BLaER1 treated with 17β-estradiol and CSF1 and Interleukin-3, amounts not matched to agents 10 nM and 100 nM (cell line): ENCODE results near the gene PSAP.

Source experiments
- H3K27ac ChIP-seq, 11 experiments: shearing (Covaris generic); formaldehyde crosslinking; 2 replicates each; pipeline ENCODE4 v1.8.1; 2022
- H3K27me3 ChIP-seq, 11 experiments: shearing (Covaris generic); formaldehyde crosslinking; 2 replicates each; pipeline ENCODE4 v1.8.1; 2022
- H3K36me3 ChIP-seq, 11 experiments: shearing (Covaris generic); formaldehyde crosslinking; 2 replicates each; pipeline ENCODE4 v1.8.1; 2022
- H3K4me1 ChIP-seq, 10 experiments: shearing (Covaris generic); formaldehyde crosslinking; 2 replicates each; pipeline ENCODE4 v1.8.1; 2022
- H3K4me2 ChIP-seq, 11 experiments: shearing (Covaris generic); formaldehyde crosslinking; 2 replicates each; pipeline ENCODE4 v1.8.1; 2022
- H3K4me3 ChIP-seq, 10 experiments: shearing (Covaris generic); formaldehyde crosslinking; 2 replicates each; pipeline ENCODE4 v1.8.1; 2022
- H3K9ac ChIP-seq, 11 experiments: shearing (Covaris generic); formaldehyde crosslinking; 2 replicates each; pipeline ENCODE4 v1.8.1; 2022
- H3K9me3 ChIP-seq, 11 experiments: shearing (Covaris generic); formaldehyde crosslinking; replicated peaks in 1 of 11; 2 replicates each; pipeline ENCODE4 v1.8.1; 2022
- H4K20me1 ChIP-seq, 11 experiments: shearing (Covaris generic); formaldehyde crosslinking; 2 replicates each; pipeline ENCODE4 v1.8.1; 2022
- Cebpa-rat ChIP-seq, 11 experiments: shearing (Covaris generic); IDR thresholded peaks; 2 replicates each; pipeline ENCODE4 v1.8.1; 2022

Gene PSAP

DNA sequence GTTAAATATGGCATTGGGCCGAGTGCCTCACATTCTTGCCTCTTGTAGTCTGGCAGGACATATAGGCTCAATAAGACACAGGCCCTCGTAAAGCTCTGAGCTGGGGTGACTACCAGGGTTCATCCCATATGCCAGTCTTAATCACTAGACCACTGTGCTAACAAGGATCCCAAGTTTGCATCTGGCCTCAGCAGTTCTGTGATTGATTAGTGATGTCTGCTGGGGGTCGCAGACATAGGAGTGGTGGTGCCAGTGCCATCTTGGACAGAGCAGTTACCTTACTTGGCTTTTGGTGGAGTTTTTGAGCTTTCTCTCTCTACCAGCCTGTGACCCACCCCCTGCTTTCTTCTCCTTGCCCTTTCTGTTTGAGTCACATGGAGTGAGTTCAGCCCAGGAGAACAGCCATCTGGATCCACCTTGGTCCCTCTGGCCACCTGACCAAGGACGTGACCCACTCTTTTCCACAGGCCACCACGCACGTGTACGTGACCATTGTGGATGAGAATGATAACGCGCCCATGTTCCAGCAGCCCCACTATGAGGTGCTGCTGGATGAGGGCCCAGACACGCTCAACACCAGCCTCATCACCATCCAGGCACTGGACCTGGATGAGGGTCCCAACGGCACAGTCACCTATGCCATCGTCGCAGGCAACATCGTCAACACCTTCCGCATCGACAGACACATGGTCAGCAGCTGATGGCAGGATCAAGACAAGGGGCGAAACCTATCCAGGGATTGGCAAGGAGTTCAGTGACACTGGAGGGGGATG is 73.7 kb downstream of the PSAP start:
- Histone ChIP-seq H3K9me3 (peaks cover 0 to 12% (median 7%) of the 10 kb centered on the region in 11 experiments; a peak in 14 of 22 replicates), H3K4me2 (peak overlapping the region; percentile 88 to 100 (median 98)), H3K4me1 (peaks cover 48 to 90% (median 77%) of the 10 kb centered on the region in 10 experiments), H3K27ac (peak overlapping the region in 10 of 11 experiments; percentile 76 to 98 (median 94); a peak in 18 of 22 replicates), H3K27me3 (peaks cover 0 to 17% (median 0%) of the 10 kb centered on the region in 11 experiments; a peak in 7 of 22 replicates), H3K9ac (peak overlapping the region in 5 of 11 experiments; percentile 85 to 92 (median 88); a peak in 9 of 22 replicates), H3K36me3 (peaks cover 0 to 4% (median 0%) of the 10 kb centered on the region in 11 experiments; a peak in 1 of 22 replicates), H4K20me1 (peaks cover 0 to 7% (median 0%) of the 10 kb centered on the region in 11 experiments; a peak in 6 of 22 replicates), H3K4me3 (no peak overlapping the region)
- TF ChIP-seq Cebpa-rat (IDR thresholded peaks at IDR 0.05) = no peak

DNA sequence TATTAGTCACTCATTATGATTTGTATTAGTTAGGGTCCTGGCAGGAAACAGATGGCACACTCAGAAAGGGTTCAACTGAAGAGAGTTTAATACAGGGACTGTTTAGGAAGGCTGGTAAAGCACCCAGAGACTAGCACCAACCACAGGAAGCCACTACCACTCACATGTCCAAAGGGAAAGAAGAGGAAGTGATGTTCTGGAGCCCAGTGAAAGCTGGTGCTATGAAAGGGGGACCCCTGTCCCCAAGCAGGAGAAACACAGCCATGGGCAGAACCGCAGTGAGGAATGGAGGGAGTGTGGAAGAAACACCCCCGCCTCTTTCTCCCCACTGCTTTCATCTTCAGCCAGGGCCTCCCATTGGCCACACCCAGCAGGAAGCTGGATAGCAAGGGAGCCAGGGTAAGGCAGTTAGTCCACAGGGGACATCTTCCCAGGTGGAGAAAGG is 74.5 kb downstream of the PSAP start:
- peaks cover 0 to 13% (median 0%) of the 10 kb centered on the region in 11 experiments; a peak in 4 of 22 replicates for H3K36me3 ChIP-seq
- no peak for TF ChIP-seq Cebpa-rat (IDR thresholded peaks at IDR 0.05)
- peaks cover 0 to 16% (median 0%) of the 10 kb centered on the region in 11 experiments; a peak in 8 of 22 replicates for H4K20me1 ChIP-seq
- peak overlapping the region; percentile 63 to 92 (median 85); a peak in 18 of 22 replicates for H3K9ac ChIP-seq
- peaks cover 0 to 12% (median 7%) of the 10 kb centered on the region in 11 experiments; a peak in 14 of 22 replicates for H3K9me3 ChIP-seq
- peaks cover 0 to 17% (median 0%) of the 10 kb centered on the region in 11 experiments; a peak in 7 of 22 replicates for H3K27me3 ChIP-seq
- peaks cover 56 to 90% (median 79%) of the 10 kb centered on the region in 10 experiments for H3K4me1 ChIP-seq
- peak overlapping the region; percentile 73 to 98 (median 93); a peak in 21 of 22 replicates for H3K27ac ChIP-seq
- peak overlapping the region; percentile 88 to 100 (median 98) for H3K4me2 ChIP-seq
- H3K4me3 ChIP-seq = 0 out of 20 replicates have a peak overlapping the region, but pooled peaks of 1 of the 10 experiments have one; percentile 96

DNA sequence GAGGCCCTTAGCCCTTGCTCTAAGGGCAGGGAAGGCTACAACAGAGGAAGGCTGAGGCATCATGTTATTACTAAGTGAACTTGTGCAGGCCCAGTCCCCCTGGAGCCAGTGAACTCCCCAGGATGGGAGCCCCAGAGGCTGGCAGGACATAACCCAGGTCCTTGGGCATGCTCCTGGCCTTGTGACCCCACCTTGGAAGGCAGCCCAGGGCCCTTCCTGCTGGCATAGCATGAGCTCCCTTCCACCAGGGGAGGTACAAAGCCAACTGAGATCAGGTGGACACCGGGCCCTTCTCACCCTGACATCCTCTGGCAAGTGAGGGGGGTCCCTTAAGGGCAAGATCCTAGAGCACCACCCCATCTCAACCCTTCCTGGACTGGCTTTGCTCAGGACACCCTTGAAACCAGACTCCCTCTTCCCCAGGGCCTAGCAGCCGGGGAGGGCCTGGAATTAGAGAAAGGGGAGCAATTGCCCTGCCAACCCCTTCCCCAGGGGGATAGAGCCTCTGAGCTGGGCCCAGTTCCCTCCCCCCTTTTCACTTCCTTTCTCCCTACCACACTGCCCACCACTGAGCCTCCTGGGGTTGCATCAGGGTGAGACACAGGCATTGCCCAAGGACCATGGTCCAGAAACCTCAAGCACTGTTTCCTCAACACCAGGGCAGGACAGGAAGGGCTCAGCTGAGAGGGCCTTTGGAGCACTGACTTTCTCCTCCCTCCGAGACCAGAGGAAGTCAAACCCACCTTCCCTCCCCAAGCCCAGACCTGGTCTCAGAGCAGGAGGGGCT is 75.9 kb downstream of the PSAP start:
- H3K9ac ChIP-seq = peak overlapping the region; percentile 71 to 92 (median 86)
- TF ChIP-seq Cebpa-rat (IDR thresholded peaks at IDR 0.05) = peak; percentile 38 to 98 (median 95); a peak in 19 of 22 replicates
- H4K20me1 ChIP-seq = peaks cover 0 to 30% (median 6%) of the 10 kb centered on the region in 11 experiments; a peak in 8 of 22 replicates
- H3K4me1 ChIP-seq = peaks cover 60 to 94% (median 87%) of the 10 kb centered on the region in 10 experiments
- peaks cover 0 to 12% (median 7%) of the 10 kb centered on the region in 11 experiments; a peak in 14 of 22 replicates for H3K9me3 ChIP-seq
- H3K27me3 ChIP-seq = peaks cover 0 to 17% (median 0%) of the 10 kb centered on the region in 11 experiments; a peak in 7 of 22 replicates
- H3K4me3 ChIP-seq = peak overlapping the region; percentile 6 to 96 (median 86); a peak in 16 of 20 replicates
- peak overlapping the region; percentile 73 to 98 (median 93) for H3K27ac ChIP-seq
- peaks cover 0 to 26% (median 0%) of the 10 kb centered on the region in 11 experiments; a peak in 5 of 22 replicates for H3K36me3 ChIP-seq
- H3K4me2 ChIP-seq = peak overlapping the region; percentile 88 to 100 (median 98)

DNA sequence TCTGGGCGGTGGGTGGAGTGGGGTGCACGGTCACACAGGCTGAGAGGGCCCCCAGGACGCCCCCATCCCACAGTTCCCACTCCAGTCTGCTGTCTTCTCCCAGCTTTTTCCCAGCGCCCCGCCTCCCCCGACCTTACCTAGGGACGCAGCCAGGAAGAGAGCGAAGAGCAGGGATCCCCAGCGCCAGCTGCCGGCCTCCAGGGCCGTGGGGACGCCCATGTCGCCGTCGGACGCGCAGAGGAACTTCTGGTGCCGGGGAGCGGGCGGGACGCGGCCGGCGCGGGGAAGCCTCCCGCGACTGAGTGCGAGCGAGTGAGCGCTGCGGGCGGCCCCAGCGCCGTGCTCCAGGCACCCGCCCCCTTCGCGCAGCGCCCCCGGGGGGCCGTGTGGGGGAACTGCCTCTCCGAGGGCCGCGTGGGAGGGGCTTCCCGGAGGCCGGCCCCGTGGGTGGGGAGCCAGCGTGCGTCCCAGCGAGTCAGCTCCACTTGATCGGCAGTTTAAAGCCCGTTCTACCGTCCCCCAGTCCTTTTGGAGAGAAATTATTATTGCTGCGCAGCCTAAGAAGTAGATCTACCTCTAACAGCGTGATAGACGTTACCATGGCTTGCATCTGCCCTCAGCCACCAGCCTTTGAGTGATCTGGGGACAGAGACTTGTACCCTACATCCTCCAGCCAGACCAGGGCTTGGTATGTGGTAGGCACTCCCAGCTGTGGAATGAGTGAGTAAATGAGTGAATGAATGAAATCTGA is 77.7 kb downstream of the PSAP start, which contains the start of gene VSIR:
VSIR (minus strand) TSS at position 300 of the 751 bp plus-strand sequence; CDS start at position 219, 81 bp downstream.
- peak within 1 kb of the TSS; percentile 88 to 100 (median 98) for H3K4me2 ChIP-seq

DNA sequence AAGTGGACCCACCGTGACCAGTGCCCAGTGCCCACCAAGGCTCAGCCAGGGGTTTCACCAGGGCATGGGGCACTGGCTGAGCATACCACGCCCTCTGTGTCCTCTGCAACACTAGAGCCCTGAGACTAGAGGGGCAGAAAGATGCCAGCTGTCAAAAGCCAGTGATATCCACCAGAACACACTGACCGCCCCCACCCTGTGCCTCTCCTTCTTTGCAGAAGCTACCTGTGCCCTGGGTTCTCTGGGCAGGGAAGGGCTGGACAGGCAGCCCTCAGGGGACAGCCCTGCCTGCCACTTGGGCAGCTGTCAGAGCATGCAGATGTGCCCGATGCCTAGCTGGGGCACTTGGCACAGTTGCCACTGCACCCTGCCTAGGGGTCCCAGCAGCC is 78.2 kb downstream of the PSAP start:
- Histone ChIP-seq H3K36me3 (peaks cover 0 to 44% (median 4%) of the 10 kb centered on the region in 11 experiments; a peak in 11 of 22 replicates), H3K9ac (peak overlapping the region; percentile 63 to 92 (median 86)), H3K27ac (peak overlapping the region; percentile 10 to 98 (median 93); a peak in 20 of 22 replicates), H3K4me1 (peaks cover 83 to 98% (median 92%) of the 10 kb centered on the region in 10 experiments), H3K4me3 (peak overlapping the region; percentile 38 to 96 (median 86)), H3K4me2 (peak overlapping the region; percentile 88 to 100 (median 98)), H4K20me1 (peaks cover 0 to 48% (median 8%) of the 10 kb centered on the region in 11 experiments; a peak in 9 of 22 replicates), H3K27me3 (peaks cover 0 to 17% (median 0%) of the 10 kb centered on the region in 11 experiments; a peak in 7 of 22 replicates), H3K9me3 (peaks cover 0 to 9% (median 7%) of the 10 kb centered on the region in 11 experiments; a peak in 14 of 22 replicates)
- TF ChIP-seq Cebpa-rat (IDR thresholded peaks at IDR 0.05) = no peak

More for the DNA sequence above, 77.7 kb downstream of the PSAP start, which contains the start of gene VSIR:
- Histone ChIP-seq H3K36me3 (peaks cover 0 to 38% (median 2%) of the 10 kb centered on the region in 11 experiments; a peak in 7 of 22 replicates), H3K9ac (peak within 1 kb of the TSS; percentile 71 to 92 (median 86)), H3K27ac (peak within 1 kb of the TSS; percentile 73 to 98 (median 93)), H3K27me3 (peaks cover 0 to 17% (median 0%) of the 10 kb centered on the region in 11 experiments; a peak in 7 of 22 replicates), H3K4me3 (peak within 1 kb of the TSS; percentile 38 to 96 (median 86)), H3K4me1 (peaks cover 78 to 98% (median 91%) of the 10 kb centered on the region in 10 experiments), H4K20me1 (peaks cover 0 to 42% (median 6%) of the 10 kb centered on the region in 11 experiments; a peak in 8 of 22 replicates), H3K9me3 (peaks cover 0 to 12% (median 7%) of the 10 kb centered on the region in 11 experiments; a peak in 14 of 22 replicates)
- TF ChIP-seq Cebpa-rat (IDR thresholded peaks at IDR 0.05) = no peak

DNA sequence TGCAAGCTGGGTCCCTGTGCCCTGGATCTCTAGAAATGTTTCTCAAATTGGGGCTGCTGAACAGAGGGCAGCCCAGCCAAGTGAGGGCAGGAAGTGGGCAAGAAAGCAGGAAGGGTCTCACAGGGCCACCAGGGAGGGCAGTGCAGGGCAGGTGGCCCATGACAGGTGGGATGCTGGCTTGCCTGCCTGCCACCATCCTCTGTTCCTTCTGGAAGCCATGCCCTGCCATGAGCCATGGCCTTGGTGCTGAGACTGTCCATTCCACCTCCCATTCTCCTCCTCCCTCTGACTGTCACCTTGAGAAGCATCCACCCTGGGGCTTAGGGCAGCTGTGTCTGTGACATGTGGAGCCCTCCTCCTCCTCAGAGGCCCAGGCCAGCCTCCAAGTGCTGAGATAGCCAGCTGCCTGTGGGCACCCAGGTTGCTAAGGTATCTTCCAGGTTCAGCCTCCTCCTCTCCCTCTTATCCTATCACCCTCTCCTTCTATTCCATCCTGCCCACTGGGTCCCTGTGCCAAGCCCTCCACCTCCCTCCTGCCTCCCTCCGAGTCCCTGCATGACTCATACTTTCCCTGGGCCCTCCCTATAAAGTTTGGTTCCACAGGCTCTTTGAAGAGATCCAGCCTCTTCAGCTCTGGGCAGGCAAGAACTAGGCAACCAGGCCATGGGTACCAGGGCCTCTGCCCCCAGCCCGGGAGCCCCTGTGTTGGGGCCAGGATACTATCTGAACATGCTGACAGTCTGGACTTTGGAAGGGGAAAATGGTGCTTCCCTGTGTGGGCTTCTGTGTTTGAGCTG is 79.0 kb downstream of the PSAP start:
- H3K36me3 ChIP-seq = peaks cover 0 to 52% (median 7%) of the 10 kb centered on the region in 11 experiments; a peak in 11 of 22 replicates
- peaks cover 86 to 99% (median 92%) of the 10 kb centered on the region in 10 experiments for H3K4me1 ChIP-seq
- TF ChIP-seq Cebpa-rat (IDR thresholded peaks at IDR 0.05) = no peak
- peak overlapping the region in 9 of 11 experiments; percentile 69 to 98 (median 96); a peak in 16 of 22 replicates for H3K27ac ChIP-seq
- H3K9me3 ChIP-seq = peaks cover 0 to under 1% (median 0%) of the 10 kb centered on the region in 11 experiments; a peak in 3 of 22 replicates
- peak overlapping the region in 9 of 11 experiments; percentile 80 to 92 (median 88); a peak in 18 of 22 replicates for H3K9ac ChIP-seq
- peaks cover 0 to 17% (median 0%) of the 10 kb centered on the region in 11 experiments; a peak in 7 of 22 replicates for H3K27me3 ChIP-seq
- peak overlapping the region in 8 of 10 experiments; percentile 69 to 96 (median 90); a peak in 16 of 20 replicates for H3K4me3 ChIP-seq
- peak overlapping the region; percentile 88 to 100 (median 98) for H3K4me2 ChIP-seq
- peaks cover 0 to 56% (median 14%) of the 10 kb centered on the region in 11 experiments; a peak in 10 of 22 replicates for H4K20me1 ChIP-seq
